HG03196 (cell line): ENCODE results near the gene EFCAB8.

ENCODE experiments used
- ATAC-seq: cut with Tn5 transposase; IDR thresholded peaks from one replicate; pipeline ENCODE4 v1.9.1; 2021; ENCODE audit not compliant: unreplicated experiment

Gene EFCAB8

GRCh38 chr20:32858701-32859372 lies at the start of gene EFCAB8:
Gene EFCAB8 (plus strand): TSS chr20:32858923. CDS start chr20:32863793, 4,870 bp downstream.
- ATAC-seq, result no peak

DNA sequence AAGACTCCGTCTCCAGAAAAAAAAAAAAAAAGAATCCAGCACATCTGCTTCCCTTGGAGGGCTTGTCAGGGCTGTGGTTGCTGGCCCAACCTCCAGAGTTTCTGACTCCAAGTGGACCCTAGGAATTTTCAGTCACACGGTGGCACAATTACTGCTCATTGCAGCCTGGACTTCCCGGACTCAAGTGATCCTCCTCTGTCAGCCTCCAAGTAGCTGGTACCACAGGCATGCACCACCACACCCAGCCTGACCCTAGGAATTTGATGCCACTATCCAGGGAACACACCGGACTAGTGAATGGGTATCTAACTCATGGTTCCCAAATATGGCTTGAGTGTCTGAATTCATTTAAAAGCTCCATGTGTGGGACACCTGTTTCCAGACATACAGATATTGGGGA lies 48.8 kb upstream of the EFCAB8 start:
- no peak for ATAC-seq

- no peak for ATAC-seq
Observed at GRCh38 chr20:32810941-32811340, 47.8 kb upstream of the EFCAB8 start.

- no peak for ATAC-seq
Observed at GRCh38 chr20:32811886-32812285, 46.8 kb upstream of the EFCAB8 start.

DNA sequence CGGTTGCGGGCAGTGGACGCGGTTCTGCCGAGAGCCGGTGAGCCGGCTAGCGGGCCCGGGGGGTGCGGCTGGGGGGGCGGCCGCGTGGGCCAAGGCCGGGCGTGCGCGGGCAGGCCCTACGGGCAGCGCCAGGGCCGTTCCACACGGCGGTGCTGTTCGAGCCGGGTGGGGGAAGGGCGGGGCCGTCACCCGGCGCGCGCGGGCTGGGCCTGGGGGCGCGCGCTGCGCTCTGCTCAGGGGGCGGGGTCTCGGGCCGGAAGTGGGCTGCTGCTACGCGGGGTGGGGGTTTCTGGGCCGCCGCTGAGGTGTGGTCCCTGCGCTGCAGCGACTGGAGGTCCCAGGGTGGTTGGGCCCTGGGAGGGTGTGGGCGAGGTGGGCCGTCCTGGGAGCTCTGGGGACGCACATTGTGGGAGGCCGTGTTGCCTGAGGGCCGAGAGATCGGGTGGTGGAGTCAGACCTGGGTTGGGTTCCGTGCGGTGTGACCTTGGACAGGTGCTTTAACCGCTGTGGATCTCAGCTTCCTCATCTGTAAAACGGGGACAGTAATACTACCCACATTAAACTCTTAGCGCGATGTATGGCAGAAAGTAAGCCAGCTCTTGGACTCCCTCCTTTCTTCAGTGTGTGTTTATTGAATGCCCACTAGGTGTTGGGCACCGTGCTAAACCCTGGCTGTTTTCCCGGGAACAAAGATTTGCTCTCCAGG lies 38.6 kb upstream of the EFCAB8 start:
- ATAC-seq, result peak; percentile 44

DNA sequence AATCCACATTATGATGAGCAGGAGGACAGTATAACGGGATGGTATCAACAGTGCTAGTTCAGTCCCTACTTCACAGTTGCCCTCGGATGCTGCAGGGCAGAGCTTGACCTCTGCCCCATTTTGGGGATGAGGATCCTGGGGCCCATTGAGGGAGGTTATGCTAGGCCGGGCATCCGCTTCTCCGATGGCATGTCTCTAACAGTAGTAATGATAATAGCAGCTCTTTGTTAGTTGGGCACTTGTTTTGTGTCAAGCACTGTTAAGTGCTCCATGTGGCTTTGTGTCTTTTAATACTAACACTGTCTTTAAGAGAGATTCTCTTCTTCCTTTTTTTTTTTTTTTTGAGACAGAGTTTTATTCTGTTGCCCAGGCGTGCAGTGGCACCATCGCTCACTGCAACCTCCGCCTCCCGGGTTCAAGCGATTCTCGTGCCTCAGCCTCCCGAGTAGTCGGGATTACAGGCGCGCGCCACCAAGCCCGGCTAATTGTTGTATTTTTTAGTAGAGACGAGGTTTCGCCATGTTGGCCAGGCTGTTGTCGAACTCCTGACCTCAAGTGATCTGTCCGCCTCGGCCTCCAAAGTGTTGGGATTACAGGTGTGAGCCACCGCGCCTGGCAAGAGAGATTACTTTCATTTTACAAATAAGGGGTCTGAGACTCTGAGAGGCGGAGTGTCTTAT lies 37.9 kb upstream of the EFCAB8 start:
- no peak for ATAC-seq

- no peak for ATAC-seq
Observed at GRCh38 chr20:32822225-32822624, 36.5 kb upstream of the EFCAB8 start.

DNA sequence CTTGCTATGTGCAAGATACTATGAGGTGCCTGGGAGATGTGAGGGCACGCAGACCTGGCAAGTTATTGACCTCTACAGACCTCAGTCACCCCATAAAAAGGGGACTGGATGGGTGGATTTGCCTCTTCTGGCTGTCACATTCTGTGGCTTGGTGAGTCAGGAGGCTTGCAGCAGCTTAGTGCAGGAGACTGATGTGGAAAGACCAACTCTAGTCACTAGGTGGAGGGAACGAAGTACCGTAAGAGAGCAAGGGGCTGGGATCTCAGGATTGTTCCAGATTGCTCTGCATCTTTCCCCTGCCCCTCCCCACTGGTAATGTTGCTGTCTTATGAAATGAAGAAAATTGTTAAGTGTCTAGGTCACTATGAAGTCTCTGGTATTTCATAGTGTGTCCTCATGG lies 35.6 kb upstream of the EFCAB8 start:
- ATAC-seq, result no peak

DNA sequence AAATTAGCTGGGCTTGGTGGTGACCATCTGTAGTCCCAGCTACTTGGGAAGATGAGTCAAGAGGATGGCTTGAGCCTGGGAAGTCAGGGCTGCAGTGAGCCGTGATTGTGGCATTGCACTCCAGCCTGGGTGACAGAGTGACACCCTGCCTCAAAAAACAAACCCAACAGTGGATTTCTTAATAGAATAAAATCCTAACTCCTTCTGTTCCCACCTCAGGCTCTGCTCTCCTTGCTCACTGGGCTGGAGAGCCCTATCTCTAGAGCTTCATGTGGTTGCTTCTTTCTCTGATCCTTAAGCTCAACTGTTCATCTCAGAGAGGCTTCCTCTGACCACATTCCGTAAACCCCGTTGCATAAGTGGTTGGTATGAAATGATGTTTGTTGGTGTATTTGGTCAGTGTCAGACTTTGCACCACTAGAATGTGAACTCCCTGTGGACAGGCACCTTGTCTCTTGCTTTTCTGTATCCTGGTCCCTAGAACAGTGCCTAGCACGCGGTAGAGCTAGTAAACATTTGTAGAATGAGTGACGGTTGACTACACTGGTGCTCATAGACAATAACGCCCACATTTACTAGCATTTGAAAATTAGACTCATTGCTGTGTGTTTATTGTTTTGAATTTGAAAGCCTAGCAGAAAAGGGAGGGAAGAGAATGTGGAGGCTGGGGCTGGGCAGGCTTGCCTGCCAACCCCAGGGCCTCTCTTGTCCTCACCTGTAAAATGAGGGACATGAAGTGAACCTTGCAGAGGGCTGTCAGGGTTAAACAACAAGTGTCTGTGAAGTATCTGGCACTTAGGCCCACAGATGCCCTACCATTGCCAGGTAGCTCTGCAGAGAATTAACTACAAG lies 34.8 kb upstream of the EFCAB8 start:
- ATAC-seq, result no peak

GRCh38 chr20:32828029-32828680 lies 30.6 kb upstream of the EFCAB8 start:
- ATAC-seq, result no peak

- no peak for ATAC-seq
Observed at GRCh38 chr20:32829311-32830005, 29.3 kb upstream of the EFCAB8 start.

- ATAC-seq, result no peak
Observed at GRCh38 chr20:32830437-32830836, 28.3 kb upstream of the EFCAB8 start.

DNA sequence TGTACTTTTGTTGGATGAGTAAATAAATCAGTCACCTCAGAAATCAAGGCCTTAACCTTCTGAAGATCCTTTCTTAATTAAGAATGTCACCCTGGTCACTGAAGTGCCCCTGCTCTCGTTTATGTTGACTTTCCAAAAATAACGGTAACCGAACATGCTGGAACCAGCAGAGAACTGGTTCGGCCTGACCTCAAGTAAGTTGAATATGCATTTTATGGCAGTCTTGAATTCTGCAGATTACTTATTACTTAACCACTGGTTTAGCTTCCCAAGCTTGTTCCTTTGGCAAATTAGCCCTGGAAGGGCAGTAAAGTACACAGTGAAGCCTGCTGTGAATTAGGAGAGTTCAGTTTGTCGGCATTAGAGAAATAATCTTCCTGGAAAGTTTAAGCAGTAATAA lies 26.7 kb upstream of the EFCAB8 start:
- ATAC-seq, result no peak

DNA sequence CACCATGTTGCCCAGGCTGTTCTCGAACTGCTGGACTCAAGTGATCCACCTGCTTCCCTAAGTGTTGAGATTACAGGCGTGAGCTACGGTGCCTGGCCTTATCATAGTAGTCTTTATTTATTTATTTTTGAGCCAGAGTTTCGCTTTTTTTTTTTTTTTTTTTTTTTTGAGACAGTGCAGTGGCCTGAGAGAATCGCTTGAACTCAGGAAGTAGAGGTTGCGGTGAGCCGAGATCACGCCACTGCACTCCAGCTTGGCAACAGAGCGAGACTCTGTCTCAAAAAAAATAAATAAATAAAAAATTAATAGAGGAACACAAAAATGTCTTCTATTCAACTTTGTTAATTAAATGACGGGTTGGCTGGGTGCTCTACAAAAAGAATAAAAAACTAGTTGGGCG lies 26.1 kb upstream of the EFCAB8 start:
- ATAC-seq, result no peak

- no peak for ATAC-seq
Observed at GRCh38 chr20:32834972-32835371, 23.8 kb upstream of the EFCAB8 start.

DNA sequence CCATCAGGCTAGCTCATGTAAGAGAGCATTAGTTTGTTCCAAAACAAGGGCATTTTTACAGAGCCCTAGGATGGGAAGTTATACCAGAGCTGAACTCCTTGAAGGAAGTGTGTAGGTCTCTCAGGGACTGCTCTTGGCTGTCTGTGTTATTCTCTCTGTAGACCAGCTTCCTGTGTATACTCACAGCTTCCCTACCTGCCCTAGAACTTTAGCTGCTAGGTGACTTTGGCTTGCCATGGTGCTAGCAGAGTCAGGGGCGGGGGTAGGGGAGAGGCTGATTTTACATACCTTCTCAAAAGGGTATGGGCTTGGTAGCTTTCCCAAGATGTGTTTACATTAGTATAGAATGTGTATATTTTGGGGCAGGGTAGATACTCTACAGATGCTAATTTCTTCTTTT lies 21.6 kb upstream of the EFCAB8 start:
- no peak for ATAC-seq

GRCh38 chr20:32839227-32839981 lies 19.3 kb upstream of the EFCAB8 start:
- ATAC-seq, result no peak

GRCh38 chr20:32839982-32840285 lies 18.8 kb upstream of the EFCAB8 start:
- ATAC-seq, result no peak

DNA sequence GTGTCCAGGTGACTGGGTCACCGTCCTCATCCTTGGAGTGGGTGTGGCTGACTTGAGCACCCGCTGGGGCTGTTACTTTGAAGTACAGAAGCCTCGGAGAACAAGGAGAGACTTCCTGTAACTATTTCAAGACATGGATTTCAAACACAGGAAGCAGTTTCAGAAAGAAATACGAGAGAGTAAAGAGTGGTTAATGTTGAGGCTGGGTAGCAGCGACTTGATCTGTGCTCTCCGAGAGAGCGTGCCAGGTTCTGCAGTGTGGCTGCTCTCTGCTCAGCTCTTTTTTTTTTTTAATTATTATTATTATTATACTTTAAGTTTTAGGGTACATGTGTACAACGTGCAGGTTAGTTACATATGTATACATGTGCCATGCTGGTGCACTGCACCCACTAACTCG lies 17.5 kb upstream of the EFCAB8 start:
- ATAC-seq, result no peak

DNA sequence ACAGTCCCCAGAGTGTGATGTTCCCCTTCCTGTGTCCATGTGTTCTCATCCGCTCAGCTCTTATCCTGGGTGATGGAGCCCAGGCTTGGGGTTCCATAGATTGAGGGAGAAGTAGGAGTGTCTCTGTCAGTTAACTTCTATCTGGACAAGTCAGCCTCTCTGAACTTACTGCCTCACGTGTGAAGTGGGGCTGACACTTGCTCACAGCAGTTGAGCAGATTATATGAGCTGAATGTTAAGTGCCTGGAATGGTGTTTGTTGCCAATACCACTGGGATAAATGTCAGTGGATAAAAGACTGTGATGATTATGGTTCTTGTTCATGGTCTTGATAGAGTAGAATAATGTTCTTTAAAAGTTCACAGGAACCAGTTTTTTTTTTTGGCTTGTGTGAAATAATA lies 17.1 kb upstream of the EFCAB8 start:
- no peak for ATAC-seq
